Activated naive CD8-positive, alpha-beta T cell treated with anti-CD3 and anti-CD28 coated beads, Interleukin-2, amount 10 ng/mL, durations not matched to agents 7 days and 5 days (primary cell): ENCODE results near the gene IPO4. TPM values are rescaled to one million over a fixed set of nuclear protein-coding genes. Genes with fewer than 3 reads are reported as not detected.

ENCODE experiments used
- ATAC-seq: fragments of 150-1000 bp; cut with Tn5 transposase; one replicate; pipeline ENCODE4 v1.10.0; 2021; ENCODE audit warnings: low read depth, moderate library complexity
- POLR2A ChIA-PET: fragments of 350-600 bp; sonication (Branson Sonifier 250); formaldehyde crosslinking; loops from one replicate; lab custom pipeline; 2021; ENCODE audit warnings: antibody characterized with exemption; lab: Charles Lee
- DNase-seq: peaks from one replicate; pipeline ENCODE4 v3.0.0; 2021
- H3K27ac Mint-ChIP-seq: one replicate; pipeline ENCODE4 v1.8.0; 2022; ENCODE audit warnings: mild to moderate bottlenecking, mixed read lengths
- H3K27me3 Mint-ChIP-seq: one replicate; pipeline ENCODE4 v1.8.0; 2022; ENCODE audit warnings: mild to moderate bottlenecking, moderate library complexity, mixed read lengths
- H3K36me3 Mint-ChIP-seq: one replicate; pipeline ENCODE4 v1.8.0; 2021; ENCODE audit warnings: mild to moderate bottlenecking, mixed read lengths
- H3K4me1 Mint-ChIP-seq: one replicate; pipeline ENCODE4 v1.8.0; 2021; ENCODE audit warnings: mixed read lengths
- H3K4me3 Mint-ChIP-seq: one replicate; pipeline ENCODE4 v1.8.0; 2022; ENCODE audit warnings: mild to moderate bottlenecking, moderate library complexity, mixed read lengths
- H3K9me3 Mint-ChIP-seq: one replicate; pipeline ENCODE4 v1.8.0; 2021; ENCODE audit warnings: mixed read lengths
- total RNA-seq, 2 experiments: library from RNA; stranded (reverse); gene quantifications; one replicate each; pipeline ENCODE4 v1.2.3, GENCODE V29; 2021

The IPO4 gene
- total RNA-seq, 2 experiments from 2014 or later, result 32.2 to 33.0 TPM

GRCh38 chr14:24176599-24176998 is 12.0 kb downstream of the IPO4 start:
- POLR2A ChIA-PET, result interaction anchor here (1.0 to 3.2 kb wide), 2 partner anchors 12 to 29 kb away, joined by 7 to 14 read pairs; partner anchors contain the start of genes IPO4 and RNF31
- ATAC-seq, result no peak
- no peak for DNase-seq
- peaks cover 18% of the 10 kb centered on the region for H3K36me3 Mint-ChIP-seq
- no peaks in the 10 kb centered on the region for H3K27me3 Mint-ChIP-seq
- H3K4me1 Mint-ChIP-seq, result peaks cover 3% of the 10 kb centered on the region
- no peak overlapping the region for H3K4me3 Mint-ChIP-seq
- no peak overlapping the region for H3K27ac Mint-ChIP-seq
- H3K9me3 Mint-ChIP-seq, result no peaks in the 10 kb centered on the region

- no peaks in the 10 kb centered on the region for H3K9me3 Mint-ChIP-seq
- H3K27me3 Mint-ChIP-seq, result no peaks in the 10 kb centered on the region
- POLR2A ChIA-PET, result interaction anchor here (1.0 to 4.7 kb wide), 4 partner anchors 8 to 15 kb away, joined by 3 to 82 read pairs (median 7); partner anchors contain the start of genes IPO4 and IRF9
- no peak for DNase-seq
- peak overlapping the region; percentile 33 for H3K27ac Mint-ChIP-seq
- H3K4me1 Mint-ChIP-seq, result peaks cover 15% of the 10 kb centered on the region
- no peak for ATAC-seq
- peaks cover 26% of the 10 kb centered on the region for H3K36me3 Mint-ChIP-seq
- H3K4me3 Mint-ChIP-seq, result peak overlapping the region; percentile 93
Observed at GRCh38 chr14:24172871-24173281, 15.7 kb downstream of the IPO4 start.

- Mint-ChIP-seq H3K36me3 (peaks cover 30% of the 10 kb centered on the region), H3K27me3 (no peaks in the 10 kb centered on the region), H3K4me3 (peak overlapping the region; percentile 93), H3K27ac (peak overlapping the region; percentile 60), H3K4me1 (peaks cover 16% of the 10 kb centered on the region), H3K9me3 (no peaks in the 10 kb centered on the region)
- DNase-seq, result no peak
- no peak for ATAC-seq
- POLR2A ChIA-PET, result interaction anchor here (1.0 to 4.7 kb wide), 8 partner anchors 8 to 41 kb away, joined by 3 to 82 read pairs (median 10); partner anchors contain the start of genes CHMP4A, IPO4, IRF9 and RNF31
Observed at GRCh38 chr14:24172261-24172860, 16.3 kb downstream of the IPO4 start.

- peaks cover 28% of the 10 kb centered on the region for H3K36me3 Mint-ChIP-seq
Observed at GRCh38 chr14:24171422-24172260, 17.0 kb downstream of the IPO4 start, which contains the start of gene REC8. Gene REC8 (plus strand): TSS chr14:24172080. CDS start chr14:24172553, 473 bp downstream.

GRCh38 chr14:24167469-24168114 is 21.0 kb downstream of the IPO4 start:
- ATAC-seq (no peak), DNase-seq (no peak)
- Mint-ChIP-seq H3K4me1 (peaks cover 43% of the 10 kb centered on the region), H3K4me3 (no peak overlapping the region), H3K27ac (peak overlapping the region; percentile 21), H3K9me3 (no peaks in the 10 kb centered on the region), H3K36me3 (peaks cover 53% of the 10 kb centered on the region), H3K27me3 (no peaks in the 10 kb centered on the region)
- POLR2A ChIA-PET, result interaction anchor here (1.5 kb wide), 1 partner anchor 28 kb away, joined by 9 read pairs; the partner anchor contains the start of gene TM9SF1

More at GRCh38 chr14:24171422-24172260, 17.0 kb downstream of the IPO4 start, which contains the start of gene REC8:
- DNase-seq (peak; percentile 78), ATAC-seq (peak; percentile 86)
- H3K4me1 Mint-ChIP-seq, result peaks cover 19% of the 10 kb centered on the region
- H3K27me3 Mint-ChIP-seq, result no peaks in the 10 kb centered on the region
- no peaks in the 10 kb centered on the region for H3K9me3 Mint-ChIP-seq
- H3K27ac Mint-ChIP-seq, result peak within 1 kb of the TSS; percentile 88
- peak within 1 kb of the TSS; percentile 93 for H3K4me3 Mint-ChIP-seq
- POLR2A ChIA-PET, result interaction anchor here (0.6 to 4.7 kb wide), 10 partner anchors 9 to 151 kb away, joined by 3 to 82 read pairs (median 6); partner anchors contain the start of genes CHMP4A, DCAF11, IRF9 and NRL

GRCh38 chr14:24165785-24166184 is 22.8 kb downstream of the IPO4 start:
- POLR2A ChIA-PET, result interaction anchor here (0.9 to 2.3 kb wide), 9 partner anchors 14 to 105 kb away, joined by 3 to 15 read pairs (median 6); partner anchors contain the start of genes DCAF11, EMC9, IPO4 and NRL
- H3K4me3 Mint-ChIP-seq, result no peak overlapping the region
- no peak overlapping the region for H3K27ac Mint-ChIP-seq
- H3K4me1 Mint-ChIP-seq, result peaks cover 50% of the 10 kb centered on the region
- H3K9me3 Mint-ChIP-seq, result no peaks in the 10 kb centered on the region
- DNase-seq (no peak), ATAC-seq (no peak)
- H3K27me3 Mint-ChIP-seq, result no peaks in the 10 kb centered on the region
- peaks cover 66% of the 10 kb centered on the region for H3K36me3 Mint-ChIP-seq

GRCh38 chr14:24164518-24164991 is 24.1 kb downstream of the IPO4 start:
- Mint-ChIP-seq H3K9me3 (no peaks in the 10 kb centered on the region), H3K27ac (peak overlapping the region; percentile 100), H3K4me3 (no peak overlapping the region), H3K4me1 (peaks cover 56% of the 10 kb centered on the region), H3K36me3 (peaks cover 69% of the 10 kb centered on the region), H3K27me3 (no peaks in the 10 kb centered on the region)
- no peak for DNase-seq
- ATAC-seq, result no peak
- POLR2A ChIA-PET, result interaction anchor here (1.0 to 2.3 kb wide), 12 partner anchors 11 to 82 kb away, joined by 3 to 15 read pairs (median 6); partner anchors contain the start of genes DCAF11, EMC9, FITM1 and IPO4

GRCh38 chr14:24162093-24162492 is 26.5 kb downstream of the IPO4 start:
- Mint-ChIP-seq H3K4me3 (peak overlapping the region; percentile 97), H3K4me1 (peaks cover 50% of the 10 kb centered on the region), H3K9me3 (no peaks in the 10 kb centered on the region), H3K27me3 (no peaks in the 10 kb centered on the region), H3K36me3 (peaks cover 69% of the 10 kb centered on the region), H3K27ac (peak overlapping the region; percentile 100)
- no peak for ATAC-seq
- DNase-seq, result no peak
- POLR2A ChIA-PET, result interaction anchor here (0.6 to 4.8 kb wide), 28 partner anchors 10 to 268 kb away, joined by 3 to 347 read pairs (median 12); partner anchors contain the start of genes CARMIL3, CBLN3, CHMP4A and CIDEB

- Mint-ChIP-seq H3K27me3 (no peaks in the 10 kb centered on the region), H3K27ac (peak within 1 kb of the TSS; percentile 100), H3K4me3 (peak within 1 kb of the TSS; percentile 97), H3K9me3 (no peaks in the 10 kb centered on the region), H3K4me1 (peaks cover 47% of the 10 kb centered on the region), H3K36me3 (peaks cover 73% of the 10 kb centered on the region)
- POLR2A ChIA-PET, result interaction anchor here (0.6 to 4.8 kb wide), 34 partner anchors 11 to 551 kb away, joined by 3 to 347 read pairs (median 11); partner anchors contain the start of genes CARMIL3, CBLN3, CHMP4A and CIDEB
- ATAC-seq (peak; percentile 87), DNase-seq (peak; percentile 98)
Observed at GRCh38 chr14:24160850-24161804, 27.5 kb downstream of the IPO4 start, which contains the start of gene IRF9. Gene IRF9 (plus strand): TSS chr14:24161265. CDS start chr14:24162145, 880 bp downstream.

GRCh38 chr14:24160499-24160849 is 28.1 kb downstream of the IPO4 start:
- Mint-ChIP-seq H3K9me3 (no peaks in the 10 kb centered on the region), H3K36me3 (peaks cover 72% of the 10 kb centered on the region), H3K4me3 (peak overlapping the region; percentile 37), H3K27ac (peak overlapping the region; percentile 100), H3K4me1 (peaks cover 43% of the 10 kb centered on the region), H3K27me3 (no peaks in the 10 kb centered on the region)
- DNase-seq, result no peak
- ATAC-seq, result no peak
- POLR2A ChIA-PET, result interaction anchor here (0.8 to 4.8 kb wide), 26 partner anchors 11 to 270 kb away, joined by 3 to 347 read pairs (median 14); partner anchors contain the start of genes CARMIL3, CBLN3, CHMP4A and DCAF11

GRCh38 chr14:24159777-24160498 is 28.7 kb downstream of the IPO4 start:
- Mint-ChIP-seq H3K9me3 (no peaks in the 10 kb centered on the region), H3K4me3 (peak overlapping the region; percentile 37), H3K4me1 (peaks cover 39% of the 10 kb centered on the region), H3K36me3 (peaks cover 70% of the 10 kb centered on the region), H3K27me3 (no peaks in the 10 kb centered on the region), H3K27ac (peak overlapping the region; percentile 100)
- POLR2A ChIA-PET, result interaction anchor here (0.6 to 4.8 kb wide), 20 partner anchors 12 to 151 kb away, joined by 3 to 347 read pairs (median 12); partner anchors contain the start of genes CARMIL3, CHMP4A, DCAF11 and EMC9
- no peak for DNase-seq
- no peak for ATAC-seq
